Dermis blood vessel endothelial cell (primary cell): ENCODE measurements around the gene IRF4. TPM values are rescaled to one million over a fixed set of nuclear protein-coding genes. Genes with fewer than 3 reads are reported as not detected.
"Not testable (repeated sequence)": the region's sequence is repeated elsewhere in the genome, so short reads cannot be mapped to it uniquely, and the experiment has no call there.

Experiments
- DNase-seq: peaks from one replicate; pipeline ENCODE4 v3.0.0; 2010
- total RNA-seq: library from RNA; depleted of rRNA; stranded (reverse); fragments of >200 nt; gene quantifications from 2 replicates; pipeline ENCODE4 v1.2.3, GENCODE V29; 2014

Gene IRF4
- total RNA-seq, 1 donor from 2014 or later, result not detected

DNA sequence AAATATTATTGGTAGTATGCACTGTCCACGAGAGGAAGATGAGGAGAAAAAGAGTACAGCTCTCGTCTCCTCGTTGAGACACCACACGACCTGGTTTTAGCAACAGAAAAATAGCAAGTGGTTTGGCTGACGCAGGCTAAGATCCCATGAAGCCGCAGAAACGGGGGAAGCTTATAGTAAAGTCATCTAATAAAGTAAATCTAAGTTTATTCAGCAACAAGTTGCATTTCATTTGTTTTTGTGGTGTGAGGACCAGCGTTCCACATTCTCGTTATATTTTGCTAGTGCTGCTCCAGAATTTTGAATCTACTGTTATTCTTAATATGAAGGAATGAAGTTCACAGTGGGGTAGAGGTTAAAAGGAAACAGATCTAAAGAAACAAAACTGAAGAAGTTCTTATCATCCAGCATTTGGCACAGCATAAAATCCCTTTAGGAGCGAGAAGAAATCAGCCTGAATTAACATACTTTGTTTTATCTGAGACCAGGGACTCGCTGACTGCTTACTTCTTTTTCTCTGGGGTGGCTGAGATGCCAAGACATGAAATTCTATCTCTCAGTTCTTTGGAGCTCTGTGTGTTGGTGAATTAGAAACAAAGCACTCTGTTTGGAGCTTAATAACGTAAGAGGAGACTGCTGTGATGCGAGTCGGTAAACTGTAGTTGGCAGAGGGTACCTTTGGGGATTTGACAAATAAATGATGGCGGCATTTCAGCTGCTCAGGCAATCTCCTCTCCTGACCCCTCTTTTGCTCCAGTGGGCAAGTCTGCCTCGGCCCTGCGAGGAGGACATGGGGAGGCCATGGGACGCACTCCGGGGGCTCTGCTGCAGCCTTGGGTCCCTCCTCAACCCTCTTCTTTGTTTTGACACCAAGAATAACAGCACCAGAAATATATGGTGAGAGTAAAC lies 24.9 kb upstream of the IRF4 start:
- DNase-seq, result no peak

DNA sequence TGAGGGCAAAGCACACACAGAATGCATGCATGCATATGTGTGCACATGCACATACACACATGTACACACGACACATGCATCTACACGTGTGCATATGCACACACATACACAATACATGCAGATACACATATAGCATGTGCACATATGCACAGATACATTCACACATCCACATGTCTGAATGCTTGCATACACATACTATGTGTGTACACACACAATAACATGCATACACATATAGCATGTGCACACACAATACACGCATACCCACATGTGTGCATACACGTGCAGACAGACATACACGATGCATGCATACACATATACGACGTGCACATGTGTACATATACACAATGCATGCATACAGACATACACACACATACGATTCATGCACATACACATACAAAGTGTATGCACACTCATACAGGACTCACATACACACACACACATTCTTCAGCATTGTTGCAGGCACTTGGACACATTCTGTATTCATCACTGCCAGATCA lies 24.2 kb upstream of the IRF4 start:
- no peak for DNase-seq

DNA sequence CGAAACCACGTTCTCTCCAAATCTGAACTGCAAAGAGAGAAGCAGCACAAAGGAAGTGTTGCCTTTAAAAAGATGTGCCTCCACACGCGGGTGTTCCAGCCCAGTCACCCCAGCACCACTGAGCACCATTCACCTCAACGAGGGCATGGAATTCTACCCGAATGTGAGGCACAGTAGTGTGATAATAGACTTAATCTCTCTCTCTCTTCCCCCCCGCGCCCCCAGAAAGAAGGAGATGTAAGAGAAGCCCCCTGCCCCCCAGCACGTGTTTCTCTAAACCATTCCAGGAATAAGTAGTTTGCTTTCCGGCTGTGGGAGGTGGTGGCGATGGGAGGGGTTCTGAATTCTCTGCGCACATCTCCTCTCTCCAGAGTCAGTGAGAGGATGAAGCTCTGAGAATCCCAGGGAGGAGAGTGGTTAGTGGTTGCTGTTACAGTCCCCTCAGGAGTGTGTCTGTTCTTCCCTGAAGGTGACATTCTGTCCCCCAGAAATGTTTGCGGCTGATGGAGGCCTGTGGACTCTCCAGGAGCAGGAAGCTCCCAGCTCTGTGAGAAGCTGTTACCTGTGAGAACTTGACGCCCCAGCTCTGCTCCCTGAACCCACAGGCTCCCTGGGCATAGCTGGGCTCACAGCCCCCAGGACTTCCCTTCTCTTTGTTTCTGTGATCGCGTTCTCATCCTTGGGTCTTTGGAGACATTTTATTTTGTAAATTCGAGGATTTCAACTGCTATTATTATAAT lies 23.5 kb upstream of the IRF4 start:
- no peak for DNase-seq

DNA sequence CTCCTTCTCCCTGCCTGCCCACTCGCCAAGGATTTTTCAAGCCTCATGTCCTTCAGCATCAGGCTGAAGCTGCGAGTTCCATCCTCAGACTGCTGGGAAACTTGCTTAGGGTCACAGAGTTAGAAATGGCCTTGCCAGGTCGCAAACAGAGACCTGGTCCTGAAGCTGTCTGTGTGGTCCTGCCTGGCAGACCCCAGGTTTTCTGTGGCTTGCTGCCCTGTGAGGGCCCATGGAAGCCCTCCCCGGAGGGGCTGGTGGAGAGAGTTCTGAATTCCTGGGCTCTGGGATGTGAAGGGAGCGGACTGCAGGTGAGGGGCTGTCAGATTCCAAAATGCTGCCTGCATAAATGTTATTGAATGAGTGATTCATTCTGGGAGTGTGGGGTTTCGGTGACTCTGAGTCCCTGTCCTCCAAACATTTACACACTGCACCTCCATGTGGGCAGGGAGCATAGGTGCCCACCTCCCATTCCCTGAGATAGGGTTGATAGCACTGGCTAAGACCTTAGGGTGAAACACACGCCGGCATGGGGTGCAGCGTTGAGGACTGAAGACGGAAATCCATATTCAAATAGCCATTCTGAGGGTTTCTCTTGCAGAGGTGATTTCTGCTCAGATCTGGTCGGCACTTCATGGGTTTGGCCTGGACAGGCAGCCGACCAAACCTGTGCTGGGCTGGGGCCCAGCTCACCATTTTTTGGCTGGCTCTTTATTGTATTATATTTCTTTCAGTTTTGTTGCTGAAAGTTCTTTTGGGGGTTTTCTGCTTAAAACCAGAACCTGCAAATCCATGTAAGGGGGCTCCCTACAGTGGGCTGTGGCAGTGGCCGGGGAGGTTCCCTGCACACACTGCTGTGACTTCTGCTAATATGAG lies 21.8 kb upstream of the IRF4 start:
- DNase-seq, result no peak

DNA sequence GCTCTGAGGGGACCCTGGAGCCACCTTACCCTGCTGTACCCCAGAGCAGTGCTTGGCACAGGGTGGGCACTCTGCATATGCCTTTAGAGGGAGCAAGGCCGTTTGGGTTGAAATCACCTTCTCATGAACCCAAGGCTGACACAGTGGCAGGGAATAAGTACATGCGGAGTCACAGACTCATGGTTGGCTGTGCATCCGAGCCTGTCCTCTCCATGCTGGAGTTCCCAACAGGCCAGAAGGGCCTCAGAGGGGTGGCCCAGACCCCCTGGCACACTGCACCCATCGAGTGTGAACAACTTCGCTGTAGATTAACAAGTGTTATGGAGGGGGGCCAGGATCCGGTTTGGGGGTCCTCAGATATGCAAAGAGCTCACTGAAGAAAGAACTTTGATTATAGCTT lies 21.0 kb upstream of the IRF4 start:
- DNase-seq, result no peak

DNA sequence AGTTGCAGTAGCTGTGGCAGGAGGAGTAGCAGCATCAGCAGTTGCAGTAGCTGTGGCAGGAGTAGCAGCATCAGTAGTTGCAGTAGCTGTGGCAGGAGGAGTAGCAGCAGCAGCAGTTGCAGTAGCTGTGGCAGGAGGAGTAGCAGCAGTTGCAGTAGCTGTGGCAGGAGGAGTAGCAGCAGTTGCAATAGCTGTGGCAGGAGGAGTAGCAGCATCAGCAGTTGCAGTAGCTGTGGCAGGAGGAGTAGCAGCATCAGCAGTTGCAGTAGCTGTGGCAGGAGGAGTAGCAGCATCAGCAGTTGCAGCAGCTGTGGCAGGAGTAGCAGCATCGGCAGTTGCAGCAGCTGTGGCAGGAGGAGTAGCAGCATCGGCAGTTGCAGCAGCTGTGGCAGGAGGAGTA lies 19.7 kb upstream of the IRF4 start:
- DNase-seq, result not testable (repeated sequence)

DNA sequence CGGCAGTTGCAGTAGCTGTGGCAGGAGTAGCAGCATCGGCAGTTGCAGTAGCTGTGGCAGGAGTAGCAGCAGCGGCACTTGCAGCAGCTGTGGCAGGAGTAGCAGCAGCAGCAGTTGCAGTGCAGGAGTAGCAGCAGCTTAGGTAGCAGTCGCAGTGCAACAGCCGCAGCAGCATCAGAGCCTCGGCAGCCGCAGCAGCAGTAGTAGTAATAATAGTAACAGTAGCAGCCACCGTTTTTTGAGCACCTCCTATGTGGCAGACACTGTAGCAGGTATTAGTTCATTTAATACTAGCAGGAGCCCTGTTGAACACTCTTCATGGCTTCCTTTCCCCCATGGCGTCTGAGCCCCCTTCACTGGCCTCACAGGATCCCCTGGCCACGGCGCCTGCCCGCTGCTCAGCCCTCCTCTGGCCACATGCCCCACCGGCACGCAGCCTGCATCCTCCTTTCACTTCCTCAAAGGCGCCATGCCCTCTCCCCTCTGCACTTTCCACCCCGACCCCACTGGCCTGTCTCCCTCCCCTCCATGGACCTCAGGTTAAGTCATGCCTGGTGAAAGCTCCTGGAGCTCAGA lies 19.1 kb upstream of the IRF4 start:
- no peak for DNase-seq

DNA sequence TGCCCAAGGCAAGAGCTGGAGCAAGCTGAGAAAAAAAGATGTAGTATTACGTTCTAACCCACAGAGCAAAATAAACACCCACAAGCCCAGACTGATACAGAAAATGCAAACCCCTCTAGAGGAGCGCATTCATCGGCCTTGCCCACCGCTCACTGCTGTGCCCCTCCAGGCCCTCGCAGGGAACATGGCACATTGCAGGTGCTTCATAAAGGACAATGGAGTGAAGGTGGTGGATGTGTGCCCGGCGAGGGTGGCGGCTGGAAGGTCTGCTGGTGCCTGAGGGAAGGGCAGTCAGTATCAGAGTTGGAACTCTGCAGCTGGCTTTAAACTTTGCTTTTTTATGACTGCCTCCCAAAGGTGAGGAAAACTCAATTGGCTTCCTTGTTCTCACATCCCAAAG lies 18.5 kb upstream of the IRF4 start:
- no peak for DNase-seq

DNA sequence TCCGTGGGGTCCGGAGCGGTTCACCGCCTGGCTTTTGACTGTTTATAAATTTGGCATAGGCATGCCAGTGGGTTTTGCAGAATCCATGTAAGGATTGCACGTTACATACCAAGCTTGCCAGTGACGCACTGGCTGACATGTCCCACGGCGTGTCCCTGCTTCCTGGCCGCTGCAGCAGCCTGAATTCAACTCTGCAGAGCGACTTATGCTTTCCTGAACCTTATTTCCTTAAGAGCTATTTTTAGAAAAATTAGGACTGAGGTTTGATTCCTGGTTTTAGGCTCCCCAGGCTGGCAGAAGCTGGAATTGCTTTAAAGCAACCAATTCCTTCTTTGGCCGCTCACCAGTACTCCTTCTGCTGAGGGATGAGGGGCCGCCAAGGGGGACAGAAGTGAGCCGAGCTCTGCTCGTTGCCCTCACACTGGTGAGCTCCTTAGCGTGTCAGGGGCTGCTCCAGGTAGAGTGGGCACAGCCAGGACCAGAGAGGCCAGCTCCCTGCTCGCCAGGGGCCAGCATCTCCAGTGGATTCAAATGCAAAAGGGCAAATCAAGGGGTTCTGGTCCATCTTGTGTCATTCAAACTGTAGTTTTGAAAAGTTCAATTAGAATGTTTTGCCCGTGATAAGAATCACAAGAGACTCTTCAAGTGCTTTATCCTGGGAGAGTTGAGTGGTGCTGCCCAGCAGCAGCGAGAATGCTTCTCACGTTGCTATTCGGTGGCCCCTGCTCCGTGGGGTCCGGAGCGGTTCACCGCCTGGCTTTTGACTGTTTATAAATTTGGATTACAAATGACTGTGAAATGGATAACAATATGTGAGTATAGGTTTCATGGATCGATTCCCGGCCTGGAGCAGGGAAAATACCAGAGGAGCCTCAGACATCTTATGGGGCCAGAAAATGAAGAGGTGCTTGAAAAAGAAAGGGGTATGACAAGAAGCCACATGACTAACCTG lies 17.5 kb upstream of the IRF4 start:
- peak; percentile 17 for DNase-seq

DNA sequence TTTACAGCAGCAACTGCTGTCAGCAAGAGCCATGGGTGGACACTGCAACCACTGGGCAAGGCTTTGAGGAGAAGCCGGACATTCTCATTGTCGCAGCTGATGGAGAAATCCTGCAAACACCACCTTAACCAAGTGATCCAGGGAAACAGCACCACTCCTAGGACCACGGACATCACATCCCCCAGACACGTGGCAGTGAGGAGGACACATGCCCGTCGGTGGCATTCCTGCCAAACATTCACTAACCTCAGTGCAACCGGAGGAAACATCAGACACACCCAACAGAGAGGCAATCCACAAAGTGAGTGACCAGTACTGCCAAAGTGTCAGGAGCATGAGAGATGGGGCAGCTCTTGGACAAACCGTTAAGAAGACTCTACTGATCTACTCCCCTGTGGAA lies 16.6 kb upstream of the IRF4 start:
- no peak for DNase-seq

DNA sequence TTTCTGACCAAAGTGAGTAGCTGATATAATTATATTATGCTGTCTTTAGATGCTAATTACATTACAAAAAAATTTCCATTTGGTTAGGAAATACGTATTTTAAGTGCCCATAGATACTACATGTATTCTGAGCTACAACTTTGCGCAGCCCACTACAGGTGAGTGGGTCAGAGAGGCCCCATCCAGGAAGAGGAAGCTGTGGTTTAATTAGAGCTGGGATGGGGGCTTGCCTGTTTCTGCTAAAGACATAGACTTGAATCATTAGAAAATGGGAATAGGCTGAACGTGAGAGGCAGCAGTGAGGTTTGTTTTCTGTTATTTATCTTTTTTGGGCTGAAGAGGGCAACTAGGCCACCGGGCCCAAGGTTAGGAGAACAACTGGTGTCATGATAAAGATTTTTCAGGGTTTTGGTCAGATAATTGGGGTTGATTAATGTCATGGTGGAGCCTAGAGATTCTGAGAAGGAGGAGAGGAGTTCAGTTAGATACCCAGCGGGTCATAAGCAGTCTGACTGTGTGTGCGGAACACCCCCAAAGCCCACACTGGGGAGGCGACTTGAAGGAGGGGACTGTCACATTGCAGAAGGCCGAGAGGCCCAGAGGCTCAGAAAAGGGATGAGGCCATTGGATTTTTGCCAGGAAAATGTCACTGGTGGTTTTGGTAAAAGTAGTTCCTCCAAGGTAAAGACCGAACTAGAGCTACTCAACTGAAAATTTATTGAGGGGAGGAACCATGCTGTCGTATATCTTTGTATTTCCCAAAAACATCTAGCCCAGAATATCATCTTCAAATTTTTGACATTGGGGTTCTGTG lies 14.5 kb upstream of the IRF4 start:
- DNase-seq, result no peak

DNA sequence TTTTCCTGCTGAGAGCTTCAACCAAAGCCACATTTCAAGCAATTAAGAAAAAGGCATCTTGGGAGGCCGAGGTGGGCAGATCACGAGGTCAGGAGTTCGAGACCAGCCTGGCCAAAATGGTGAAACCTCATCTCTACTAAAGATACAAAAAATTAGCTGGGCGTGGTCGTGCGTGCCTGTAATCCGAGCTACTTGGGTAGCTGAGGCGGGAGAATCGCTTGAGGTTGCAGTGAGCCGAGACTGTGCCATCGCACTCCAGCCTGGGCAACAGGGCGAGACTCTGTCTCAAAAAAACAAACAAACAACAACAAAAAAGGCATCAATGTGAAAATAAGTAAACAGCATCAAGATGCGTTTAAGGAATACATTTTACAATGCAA lies 13.9 kb upstream of the IRF4 start:
- not testable (repeated sequence) for DNase-seq

DNA sequence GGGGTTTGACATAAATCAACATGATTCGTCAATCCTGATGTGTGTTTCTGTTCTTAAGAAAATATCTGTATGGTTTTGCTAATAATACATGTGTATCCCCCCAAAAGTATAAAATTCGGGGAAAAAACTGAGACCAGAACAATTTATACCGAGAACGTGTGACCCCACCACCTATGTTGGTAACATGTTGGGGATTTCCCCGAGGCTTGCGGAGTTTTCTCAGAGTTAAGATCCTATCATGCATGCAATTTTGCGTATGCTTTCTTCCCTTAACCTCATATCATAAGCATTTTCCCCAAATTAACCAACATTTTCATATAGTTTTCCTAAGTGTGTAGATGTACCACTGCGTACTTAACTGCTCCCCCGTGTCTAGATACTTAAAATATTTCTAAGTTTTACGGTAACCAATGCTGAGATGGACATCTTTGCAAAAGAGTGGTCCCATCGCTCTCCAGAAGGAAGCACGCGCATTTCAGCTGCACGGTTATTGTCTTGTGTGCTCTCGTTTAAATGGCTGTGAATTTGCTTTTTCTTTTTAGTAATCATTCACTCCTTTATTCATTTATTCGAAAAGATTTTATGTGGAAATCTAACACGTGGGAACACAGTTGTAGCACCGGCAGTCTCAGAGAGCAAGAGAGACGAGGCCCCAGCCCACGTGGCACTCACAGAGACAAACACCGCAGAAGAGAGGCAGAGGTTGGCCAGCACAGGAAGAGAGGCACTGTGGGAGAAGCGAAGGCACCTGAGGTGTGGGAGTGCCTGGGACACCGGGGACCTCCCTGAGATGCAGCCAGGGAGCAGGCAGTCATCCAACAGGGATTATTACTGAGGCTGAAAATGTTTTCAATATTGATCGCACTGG lies 13.2 kb upstream of the IRF4 start:
- DNase-seq, result no peak

DNA sequence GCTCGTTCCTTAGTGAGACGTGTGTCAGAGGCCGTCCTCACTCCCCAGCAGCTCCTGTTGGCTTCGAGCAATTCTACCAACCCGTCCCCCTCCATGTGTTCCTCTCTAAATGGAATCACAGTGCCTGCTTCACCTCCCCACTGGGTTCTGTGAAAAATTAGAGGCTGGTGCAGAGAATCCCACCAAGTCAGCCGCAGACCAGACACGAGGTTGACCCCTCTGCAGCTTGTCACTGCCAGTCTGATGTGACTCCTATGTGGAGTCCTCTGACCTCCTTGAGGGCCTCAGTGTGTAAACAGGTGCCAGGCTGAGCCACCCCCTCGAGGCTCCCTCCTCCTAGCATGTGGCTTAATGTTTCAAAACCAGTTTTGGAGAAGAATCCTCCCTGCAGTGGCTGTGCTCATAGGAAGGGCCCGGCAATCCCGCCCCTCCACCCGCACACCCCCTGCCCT lies 12.6 kb upstream of the IRF4 start:
- no peak for DNase-seq

DNA sequence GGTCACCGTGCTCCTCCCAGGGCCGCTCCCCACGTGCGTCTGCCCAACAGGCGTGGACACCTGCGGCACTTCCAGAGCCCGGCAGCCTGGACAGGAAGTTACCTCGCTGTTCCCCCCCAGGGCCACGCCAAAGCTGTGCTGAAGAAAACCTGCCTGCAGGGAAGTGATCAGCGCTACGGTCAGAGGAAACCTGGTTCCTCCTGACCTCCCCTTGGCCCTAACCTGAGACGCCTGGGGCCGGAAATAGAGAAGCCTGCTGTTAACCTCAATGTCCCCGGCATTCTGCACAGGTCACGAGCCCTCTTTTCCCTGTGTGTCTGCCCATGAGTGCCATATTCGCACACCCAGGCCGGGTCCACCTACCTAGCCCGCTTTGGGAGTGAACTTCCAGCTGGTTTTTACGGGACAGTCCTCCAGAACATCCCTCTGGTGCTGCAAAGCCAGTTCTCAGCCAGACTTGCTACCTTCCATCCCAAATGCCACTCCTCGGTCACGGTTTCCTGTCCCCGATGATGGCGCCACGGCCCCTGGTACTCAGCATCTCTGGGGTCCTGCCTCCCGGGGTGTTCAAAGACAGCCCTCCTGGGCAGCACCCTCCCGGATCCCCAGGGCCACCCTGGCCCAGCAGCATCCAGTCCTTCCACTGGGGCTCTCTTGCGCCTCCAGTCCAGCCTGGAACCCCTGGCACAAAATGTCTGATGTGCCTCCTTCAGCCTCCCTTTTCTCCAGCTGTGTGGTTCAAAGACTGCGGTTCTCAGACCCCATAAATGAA lies 12.0 kb upstream of the IRF4 start:
- DNase-seq, result no peak

DNA sequence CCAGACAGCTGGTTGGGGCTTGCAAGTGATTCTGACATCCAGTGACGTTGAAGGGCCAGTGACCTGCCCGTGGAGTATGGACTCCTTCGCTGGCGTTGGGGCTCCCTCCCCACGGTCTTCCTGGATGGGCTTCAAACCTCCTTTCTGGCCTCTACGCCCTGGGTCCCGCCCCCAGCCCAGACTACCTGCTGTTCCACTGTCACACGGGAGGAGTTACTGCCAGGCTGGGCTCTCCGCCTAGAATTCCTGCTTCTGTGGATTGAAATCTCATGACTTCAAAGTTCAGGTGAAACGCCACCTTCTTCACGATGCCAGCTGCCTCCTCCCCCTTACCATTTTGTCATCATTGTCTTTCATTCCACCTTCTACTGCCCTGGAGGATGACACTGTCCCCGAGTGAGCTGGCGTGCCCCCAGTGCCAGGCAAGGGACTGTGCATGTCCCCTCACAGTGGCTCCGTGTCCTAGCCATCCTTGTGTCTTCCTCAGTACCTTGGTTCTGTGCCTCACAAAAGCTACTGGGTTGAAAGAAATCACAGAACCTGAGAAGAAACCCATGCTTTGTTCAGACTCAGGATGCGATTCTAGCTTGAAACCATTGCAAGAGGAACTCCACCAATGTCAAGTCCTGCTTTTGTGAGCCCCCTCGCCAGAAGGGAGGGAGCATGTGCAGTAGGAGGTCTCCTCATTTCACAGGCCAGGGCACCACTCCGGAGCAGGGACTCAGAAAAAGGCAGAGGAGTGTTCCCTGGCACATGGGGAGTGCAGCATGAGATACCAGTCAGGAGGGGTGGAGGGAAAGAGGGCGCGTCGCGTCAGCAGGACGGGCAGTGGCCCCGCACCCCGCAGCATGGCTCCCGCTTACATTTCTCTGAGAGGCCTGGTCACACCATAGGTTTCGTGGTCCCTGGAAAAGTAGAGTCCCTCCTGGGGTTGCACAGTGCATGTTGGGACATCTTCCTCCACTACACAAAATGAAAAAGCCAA lies 11.0 kb upstream of the IRF4 start:
- no peak for DNase-seq
